Activated CD8-positive, alpha-beta T cell treated with anti-CD3 and anti-CD28 coated beads for 36 hours (primary cell): ENCODE data around the gene KCNJ6. TPM values are rescaled to one million over a fixed set of nuclear protein-coding genes. Genes with fewer than 3 reads are reported as not detected.

Source experiments
- ATAC-seq: fragments of 200-7000 bp; cut with Tn5 transposase; one replicate; pipeline ENCODE4 v1.10.0; 2021; ENCODE audit warnings: mild to moderate bottlenecking, moderate library complexity
- CTCF ChIA-PET: fragments of 350-600 bp; sonication (Branson Sonifier 250); formaldehyde crosslinking; loops from one replicate; lab custom pipeline; 2021; ENCODE audit warnings: antibody characterized with exemption; lab: Charles Lee
- POLR2A ChIA-PET: fragments of 350-600 bp; sonication (Branson Sonifier 250); formaldehyde crosslinking; loops from one replicate; lab custom pipeline; 2021; ENCODE audit warnings: antibody characterized with exemption; lab: Charles Lee
- DNase-seq: peaks from one replicate; pipeline ENCODE4 v3.0.0-alpha.2; 2020
- H3K27ac Mint-ChIP-seq: one replicate; pipeline ENCODE4 v1.8.0; 2021; ENCODE audit warnings: mild to moderate bottlenecking, mixed read lengths
- H3K27me3 Mint-ChIP-seq: one replicate; pipeline ENCODE4 v1.8.0; 2021; ENCODE audit warnings: mixed read lengths
- H3K36me3 Mint-ChIP-seq: one replicate; pipeline ENCODE4 v1.8.0; 2021; ENCODE audit warnings: low read depth, mixed read lengths
- H3K4me1 Mint-ChIP-seq: one replicate; pipeline ENCODE4 v1.8.0; 2021; ENCODE audit warnings: low read depth, mixed read lengths
- H3K4me3 Mint-ChIP-seq: one replicate; pipeline ENCODE4 v1.8.0; 2021; ENCODE audit warnings: mild to moderate bottlenecking, moderate library complexity, mixed read lengths
- H3K9me3 Mint-ChIP-seq: one replicate; pipeline ENCODE4 v1.8.0; 2021; ENCODE audit warnings: mixed read lengths
- intact Hi-C: fragments of 100-400 bp; cut with micrococcal nuclease; formaldehyde crosslinking; loops from one replicate; pipeline ENCODE4 v1.10.0; 2022
- total RNA-seq, 2 experiments: library from RNA; stranded (reverse); gene quantifications; one replicate each; pipeline ENCODE4 v1.2.3, GENCODE V29; 2021
- TF ChIP-seq, protein P1 (sequence below): fragments of 200-600 bp; IDR thresholded peaks from one replicate; pipeline ENCODE4 v1.8.0; 2022; ENCODE audit warnings: antibody characterized with exemption, mild to moderate bottlenecking

Gene KCNJ6
- total RNA-seq, 2 experiments from 2014 or later, result not detected

DNA sequence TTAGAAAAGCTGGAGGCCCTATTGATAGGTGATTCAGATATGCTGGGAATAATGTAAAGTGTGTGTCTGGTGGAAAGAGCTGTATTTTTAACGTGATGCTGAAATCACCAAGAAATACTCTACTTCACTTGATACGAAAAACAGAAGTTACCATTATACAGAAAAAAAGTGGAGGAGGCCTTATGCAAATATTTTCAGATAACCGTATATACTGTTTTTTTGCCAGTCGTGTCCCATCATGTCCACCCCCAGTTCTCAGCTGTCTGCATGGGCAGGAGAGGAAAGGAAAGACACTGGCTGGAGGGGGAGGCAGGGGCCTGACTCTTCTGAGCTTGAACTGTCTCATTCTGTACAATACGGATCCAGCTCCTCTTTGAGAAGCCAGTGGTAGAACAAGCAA, 51.1 kb downstream of the KCNJ6 start:
- DNase-seq (no peak), ATAC-seq (no peak)
- POLR2A ChIA-PET, result no interaction called here
- TF ChIP-seq, protein P1, sequence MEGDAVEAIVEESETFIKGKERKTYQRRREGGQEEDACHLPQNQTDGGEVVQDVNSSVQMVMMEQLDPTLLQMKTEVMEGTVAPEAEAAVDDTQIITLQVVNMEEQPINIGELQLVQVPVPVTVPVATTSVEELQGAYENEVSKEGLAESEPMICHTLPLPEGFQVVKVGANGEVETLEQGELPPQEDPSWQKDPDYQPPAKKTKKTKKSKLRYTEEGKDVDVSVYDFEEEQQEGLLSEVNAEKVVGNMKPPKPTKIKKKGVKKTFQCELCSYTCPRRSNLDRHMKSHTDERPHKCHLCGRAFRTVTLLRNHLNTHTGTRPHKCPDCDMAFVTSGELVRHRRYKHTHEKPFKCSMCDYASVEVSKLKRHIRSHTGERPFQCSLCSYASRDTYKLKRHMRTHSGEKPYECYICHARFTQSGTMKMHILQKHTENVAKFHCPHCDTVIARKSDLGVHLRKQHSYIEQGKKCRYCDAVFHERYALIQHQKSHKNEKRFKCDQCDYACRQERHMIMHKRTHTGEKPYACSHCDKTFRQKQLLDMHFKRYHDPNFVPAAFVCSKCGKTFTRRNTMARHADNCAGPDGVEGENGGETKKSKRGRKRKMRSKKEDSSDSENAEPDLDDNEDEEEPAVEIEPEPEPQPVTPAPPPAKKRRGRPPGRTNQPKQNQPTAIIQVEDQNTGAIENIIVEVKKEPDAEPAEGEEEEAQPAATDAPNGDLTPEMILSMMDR, result no peak
- intact Hi-C loops, result no loop called here
- no peak overlapping the region for H3K27ac Mint-ChIP-seq
- H3K36me3 Mint-ChIP-seq, result no peaks in the 10 kb centered on the region
- H3K27me3 Mint-ChIP-seq, result no peaks in the 10 kb centered on the region
- H3K4me3 Mint-ChIP-seq, result no peak overlapping the region
- CTCF ChIA-PET, result interaction anchor here (0.6 kb wide), 1 partner anchor 164 kb away, joined by 3 read pairs; no protein-coding TSS in a partner anchor
- H3K9me3 Mint-ChIP-seq, result no peaks in the 10 kb centered on the region
- no peaks in the 10 kb centered on the region for H3K4me1 Mint-ChIP-seq

DNA sequence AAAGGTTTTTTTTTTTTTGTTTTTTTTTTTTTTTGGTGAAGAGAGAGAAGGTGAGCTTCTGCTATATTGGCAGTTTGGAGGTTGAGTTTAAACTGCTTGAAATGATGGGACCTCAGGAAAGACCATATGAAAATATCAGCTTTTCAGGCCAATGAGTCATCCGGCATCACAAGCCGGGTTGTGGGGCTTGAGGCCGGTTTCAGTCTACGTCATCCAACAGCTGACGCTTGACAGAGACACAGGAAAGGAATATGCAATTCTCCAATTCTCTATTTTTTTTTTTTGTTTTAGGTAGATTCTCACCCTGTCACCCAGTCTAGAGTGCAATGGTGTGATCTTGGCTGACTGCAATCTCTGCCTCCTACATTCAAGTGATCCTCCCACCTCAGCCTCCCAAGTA, 52.4 kb downstream of the KCNJ6 start:
- H3K27ac Mint-ChIP-seq, result no peak overlapping the region
- H3K27me3 Mint-ChIP-seq, result peaks cover 4% of the 10 kb centered on the region
- ATAC-seq (no peak), DNase-seq (peak; percentile 9)
- ChIA-PET POLR2A (no interaction called here), CTCF (interaction anchor here (0.6 to 1.1 kb wide), 2 partner anchors 98 to 792 kb away, joined by 3 read pairs; no protein-coding TSS in a partner anchor)
- no peaks in the 10 kb centered on the region for H3K36me3 Mint-ChIP-seq
- no peaks in the 10 kb centered on the region for H3K9me3 Mint-ChIP-seq
- no peak overlapping the region for H3K4me3 Mint-ChIP-seq
- no peaks in the 10 kb centered on the region for H3K4me1 Mint-ChIP-seq
- intact Hi-C loops, result no loop called here
- TF ChIP-seq, protein P1, result no peak

DNA sequence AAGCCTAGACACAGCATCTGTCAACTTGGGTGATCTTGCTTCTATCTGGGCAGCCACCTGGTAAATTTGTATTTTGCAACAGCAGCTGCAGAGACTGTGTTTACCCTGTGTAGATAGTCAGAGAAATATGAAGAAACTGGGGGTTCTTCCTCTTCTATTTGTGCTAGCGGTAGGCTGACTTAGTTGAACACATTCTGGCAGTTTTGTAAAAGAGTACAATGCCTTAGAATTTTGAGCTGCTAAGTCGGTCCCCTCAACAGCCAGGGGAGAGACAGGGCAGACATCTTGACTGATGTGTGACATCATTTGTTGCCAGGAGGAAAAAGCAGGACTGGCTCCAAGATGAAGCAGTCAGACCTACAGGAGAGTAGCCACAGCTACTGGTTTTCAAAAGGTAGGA, 53.7 kb downstream of the KCNJ6 start:
- Mint-ChIP-seq H3K27ac (no peak overlapping the region), H3K27me3 (peaks cover 4% of the 10 kb centered on the region), H3K4me1 (no peaks in the 10 kb centered on the region), H3K4me3 (no peak overlapping the region), H3K36me3 (no peaks in the 10 kb centered on the region), H3K9me3 (no peaks in the 10 kb centered on the region)
- TF ChIP-seq, protein P1, result no peak
- POLR2A ChIA-PET, result no interaction called here
- intact Hi-C loops, result no loop called here
- CTCF ChIA-PET, result interaction anchor here (0.6 kb wide), 1 partner anchor 189 kb away, joined by 3 read pairs; no protein-coding TSS in a partner anchor
- ATAC-seq (no peak), DNase-seq (no peak)

DNA sequence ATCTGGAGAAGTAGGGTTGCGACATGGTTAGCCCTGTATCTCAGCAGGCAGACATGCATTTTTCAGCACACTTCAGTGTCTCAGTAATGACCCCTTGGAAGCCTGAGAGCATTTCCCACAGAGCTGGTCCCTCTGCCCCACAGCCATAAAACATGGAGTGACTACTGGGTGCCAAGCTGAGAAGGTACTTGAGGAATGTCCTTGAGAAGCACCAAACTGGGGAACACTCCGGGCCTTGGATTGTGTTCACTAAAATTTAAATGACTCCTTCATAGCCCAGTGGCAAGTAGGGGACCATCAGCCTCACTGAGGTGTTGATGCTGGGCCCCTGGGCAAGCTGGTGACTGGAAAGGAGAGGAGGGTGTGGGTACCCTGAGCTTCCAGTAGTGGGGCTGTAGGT, 54.7 kb downstream of the KCNJ6 start:
- ChIA-PET CTCF (interaction anchor here (0.6 to 1.9 kb wide), 2 partner anchors 188 to 266 kb away, joined by 3 to 6 read pairs; no protein-coding TSS in a partner anchor), POLR2A (interaction anchor here (0.6 kb wide), 1 partner anchor 131 kb away, joined by 4 read pairs; no protein-coding TSS in a partner anchor)
- Mint-ChIP-seq H3K27me3 (peaks cover 4% of the 10 kb centered on the region), H3K4me3 (no peak overlapping the region), H3K4me1 (no peaks in the 10 kb centered on the region), H3K9me3 (no peaks in the 10 kb centered on the region), H3K27ac (no peak overlapping the region), H3K36me3 (no peaks in the 10 kb centered on the region)
- intact Hi-C loops, result no loop called here
- DNase-seq, result no peak
- TF ChIP-seq, protein P1, result no peak
- ATAC-seq, result no peak

DNA sequence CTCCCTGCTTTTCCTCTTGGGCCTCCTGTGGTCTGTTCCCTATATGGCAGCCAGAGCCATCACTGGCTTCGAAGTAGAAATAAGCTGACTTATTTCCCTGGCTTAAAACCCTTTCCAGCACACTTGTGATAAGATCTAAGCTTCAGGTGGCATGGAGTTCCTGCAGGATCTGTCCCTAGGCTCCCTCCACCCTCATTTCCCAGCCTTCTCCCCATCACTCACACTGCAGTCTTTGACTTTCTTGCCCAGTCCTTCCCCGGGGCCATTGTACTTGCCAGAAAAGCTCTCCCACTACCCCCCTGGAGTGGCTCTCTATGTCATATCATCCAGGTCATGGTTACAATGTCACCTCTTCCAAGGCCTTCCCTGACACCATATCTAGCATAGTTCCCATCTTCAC, 55.8 kb downstream of the KCNJ6 start:
- peaks cover 4% of the 10 kb centered on the region for H3K27me3 Mint-ChIP-seq
- no peaks in the 10 kb centered on the region for H3K36me3 Mint-ChIP-seq
- CTCF ChIA-PET, result interaction anchor here (1.9 kb wide), 1 partner anchor 267 kb away, joined by 6 read pairs; no protein-coding TSS in a partner anchor
- no peak overlapping the region for H3K4me3 Mint-ChIP-seq
- no peak overlapping the region for H3K27ac Mint-ChIP-seq
- ATAC-seq (no peak), DNase-seq (no peak)
- H3K9me3 Mint-ChIP-seq, result no peaks in the 10 kb centered on the region
- POLR2A ChIA-PET, result no interaction called here
- intact Hi-C loops, result no loop called here
- TF ChIP-seq, protein P1, result no peak
- H3K4me1 Mint-ChIP-seq, result no peaks in the 10 kb centered on the region
